Frontal cortex (tissue), 4 donors: ENCODE data around the gene TAB3. TPM values are rescaled to one million over a fixed set of nuclear protein-coding genes. Genes with fewer than 3 reads are reported as not detected.

Source experiments
- DNase-seq, 2 donors: peaks; one replicate each; pipeline ENCODE4 v3.0.0; 2012; ENCODE audit warnings: low spot score in 2 of 2
- FAIRE-seq: peaks from 2 replicates; lab custom pipeline; 2012; peaks lifted over from hg19 to GRCh38; lab: Jason Lieb, UNC
- total RNA-seq: library from RNA; depleted of rRNA; stranded (reverse); fragments of >200 nt; gene quantifications from one replicate; pipeline ENCODE4 v1.2.3, GENCODE V29; 2014
- donor health status: control.
- donor health status: control.
- donor health status: control.

The TAB3 gene
- total RNA-seq, 1 donor from 2014 or later = 17.1 TPM

GRCh38 chrX:30888526-30889146 is 418 bp downstream of the TAB3 start:
- DNase-seq (no peak), FAIRE-seq (no peak)

GRCh38 chrX:30887721-30888120 is 1.3 kb downstream of the TAB3 start:
- FAIRE-seq (no peak), DNase-seq (no peak)

GRCh38 chrX:30887288-30887687 is 1.8 kb downstream of the TAB3 start:
- no peak for DNase-seq
- FAIRE-seq = no peak

- no peak for DNase-seq
- FAIRE-seq = no peak
These were observed 3.9 kb downstream of the TAB3 start for GRCh38 chrX:30885136-30885535.

GRCh38 chrX:30883138-30883537 is 5.9 kb downstream of the TAB3 start:
- FAIRE-seq = no peak
- no peak for DNase-seq

- DNase-seq = no peak
- FAIRE-seq = no peak
These were observed 7.3 kb downstream of the TAB3 start for GRCh38 chrX:30881797-30882196.

- FAIRE-seq (no peak), DNase-seq (no peak)
These were observed 7.7 kb downstream of the TAB3 start for GRCh38 chrX:30881390-30881789.

- no peak for DNase-seq
- FAIRE-seq = no peak
These were observed 9.0 kb downstream of the TAB3 start for GRCh38 chrX:30880058-30880457.

GRCh38 chrX:30876367-30876766 is 12.7 kb downstream of the TAB3 start:
- FAIRE-seq (no peak), DNase-seq (no peak)

- no peak for FAIRE-seq
- DNase-seq = no peak
These were observed 13.1 kb downstream of the TAB3 start for GRCh38 chrX:30875957-30876356.

- no peak for DNase-seq
- FAIRE-seq = no peak
These were observed 14.2 kb downstream of the TAB3 start for GRCh38 chrX:30874851-30875250.

- FAIRE-seq (no peak), DNase-seq (no peak)
These were observed 18.5 kb downstream of the TAB3 start for GRCh38 chrX:30870572-30870971.

- FAIRE-seq = no peak
- no peak for DNase-seq
These were observed 23.4 kb downstream of the TAB3 start for GRCh38 chrX:30865612-30866011.

GRCh38 chrX:30865015-30865414 is 24.0 kb downstream of the TAB3 start:
- no peak for DNase-seq
- FAIRE-seq = no peak

- FAIRE-seq = no peak
- no peak for DNase-seq
These were observed 24.7 kb downstream of the TAB3 start for GRCh38 chrX:30864383-30864785.

- no peak for FAIRE-seq
These were observed 25.1 kb downstream of the TAB3 start for GRCh38 chrX:30863974-30864373.

GRCh38 chrX:30858098-30858497 is 31.0 kb downstream of the TAB3 start:
- FAIRE-seq (no peak), DNase-seq (no peak)

More at GRCh38 chrX:30863974-30864373, 25.1 kb downstream of the TAB3 start:
- no peak for DNase-seq

- DNase-seq (no peak), FAIRE-seq (no peak)
These were observed 37.6 kb downstream of the TAB3 start for GRCh38 chrX:30851449-30851848.

GRCh38 chrX:30835373-30835772 is 53.7 kb downstream of the TAB3 start:
- FAIRE-seq (no peak), DNase-seq (no peak)

- no peak for DNase-seq
- FAIRE-seq = no peak
These were observed 55.2 kb downstream of the TAB3 start for GRCh38 chrX:30833896-30834295.

GRCh38 chrX:30831082-30831481 is 58.0 kb downstream of the TAB3 start:
- FAIRE-seq (no peak), DNase-seq (no peak)

- DNase-seq = no peak
- no peak for FAIRE-seq
These were observed 58.6 kb downstream of the TAB3 start for GRCh38 chrX:30830326-30830943.
